SKM-1 treated with dmso at 0.1 percent for 144 hours (cell line): Measurements from ENCODE around the gene CCL4L2.
"Not testable (repeated sequence)": the region's sequence is repeated elsewhere in the genome, so short reads cannot be mapped to it uniquely, and the experiment has no call there.

Experiments
- DNase-seq: peaks from one replicate; lab custom pipeline; 2025; ENCODE audit not compliant: unreplicated experiment; lab: John Stamatoyannopoulos, UW

CCL4L2 gene

DNA sequence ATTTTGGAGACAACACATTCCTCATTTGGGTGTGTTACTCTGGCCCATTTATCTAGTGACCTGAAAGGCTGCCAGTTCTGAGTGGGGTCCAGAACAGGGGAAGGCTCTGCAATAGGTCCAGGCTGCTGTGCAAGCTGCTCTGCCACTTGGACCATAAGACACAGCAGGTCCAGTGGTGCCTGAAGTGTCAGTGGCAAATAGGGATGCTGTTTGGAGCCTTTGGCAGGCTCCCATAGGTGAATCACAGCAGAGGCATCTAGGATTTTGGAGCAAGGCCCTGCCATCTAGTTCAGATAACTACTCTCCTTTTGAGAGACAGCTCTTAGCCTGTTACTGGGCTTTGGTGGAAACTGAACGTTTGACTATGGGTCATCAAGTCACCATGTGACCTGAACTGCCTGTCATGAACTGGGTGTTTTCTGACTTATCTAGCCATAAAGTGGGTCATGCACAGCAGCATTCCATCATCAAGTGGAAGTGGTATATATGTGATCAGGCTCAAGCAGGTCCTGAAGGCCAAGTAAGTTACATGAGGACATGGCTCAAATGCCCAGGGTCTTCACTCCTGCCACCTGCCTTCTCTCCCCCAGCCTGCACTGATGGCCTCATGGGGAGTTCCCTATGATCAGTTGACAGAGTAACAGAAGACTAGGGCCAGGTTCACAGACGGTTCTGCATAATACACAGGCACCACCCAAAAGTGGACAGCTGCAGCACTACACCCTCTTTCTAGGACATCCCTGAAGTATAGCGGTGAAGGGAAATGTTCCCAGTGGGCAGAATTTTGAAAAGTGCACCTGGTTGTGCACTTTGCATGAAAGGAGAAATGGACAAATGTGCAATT lies 10.1 kb downstream of the CCL4L2 start:
- DNase-seq = not testable (repeated sequence)

GRCh38 chr17:36221581-36222100 lies 10.8 kb downstream of the CCL4L2 start:
- not testable (repeated sequence) for DNase-seq

- DNase-seq = not testable (repeated sequence)
Measured at GRCh38 chr17:36222967-36223366, 12.1 kb downstream of the CCL4L2 start.

DNA sequence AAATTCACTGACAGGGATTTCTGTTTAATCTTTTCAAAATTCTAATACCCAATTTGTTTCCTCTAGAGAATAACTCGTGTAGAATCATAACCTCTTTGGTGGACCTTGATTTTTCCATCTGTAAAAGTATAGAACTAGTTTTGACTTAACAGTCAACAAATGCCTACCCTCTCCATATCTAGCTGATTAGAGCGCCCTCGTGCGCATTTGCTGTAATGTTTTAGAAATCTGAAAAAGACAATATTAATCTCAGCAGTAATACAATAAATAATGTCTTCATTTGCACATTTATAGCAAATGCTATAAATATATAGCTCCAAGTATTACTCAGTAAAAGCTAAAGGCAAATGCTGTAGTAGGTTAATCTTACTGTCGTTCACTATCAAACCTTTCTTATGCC lies 18.8 kb downstream of the CCL4L2 start:
- not testable (repeated sequence) for DNase-seq

- not testable (repeated sequence) for DNase-seq
Measured at GRCh38 chr17:36242046-36242445, 31.2 kb downstream of the CCL4L2 start.
